HG03196 (cell line): ENCODE measurements around the gene LEPROT.
"Not testable (repeated sequence)": the region's sequence is repeated elsewhere in the genome, so short reads cannot be mapped to it uniquely, and the experiment has no call there.

Source experiments
- ATAC-seq: cut with Tn5 transposase; IDR thresholded peaks from one replicate; pipeline ENCODE4 v1.9.1; 2021; ENCODE audit not compliant: unreplicated experiment

The LEPROT gene

DNA sequence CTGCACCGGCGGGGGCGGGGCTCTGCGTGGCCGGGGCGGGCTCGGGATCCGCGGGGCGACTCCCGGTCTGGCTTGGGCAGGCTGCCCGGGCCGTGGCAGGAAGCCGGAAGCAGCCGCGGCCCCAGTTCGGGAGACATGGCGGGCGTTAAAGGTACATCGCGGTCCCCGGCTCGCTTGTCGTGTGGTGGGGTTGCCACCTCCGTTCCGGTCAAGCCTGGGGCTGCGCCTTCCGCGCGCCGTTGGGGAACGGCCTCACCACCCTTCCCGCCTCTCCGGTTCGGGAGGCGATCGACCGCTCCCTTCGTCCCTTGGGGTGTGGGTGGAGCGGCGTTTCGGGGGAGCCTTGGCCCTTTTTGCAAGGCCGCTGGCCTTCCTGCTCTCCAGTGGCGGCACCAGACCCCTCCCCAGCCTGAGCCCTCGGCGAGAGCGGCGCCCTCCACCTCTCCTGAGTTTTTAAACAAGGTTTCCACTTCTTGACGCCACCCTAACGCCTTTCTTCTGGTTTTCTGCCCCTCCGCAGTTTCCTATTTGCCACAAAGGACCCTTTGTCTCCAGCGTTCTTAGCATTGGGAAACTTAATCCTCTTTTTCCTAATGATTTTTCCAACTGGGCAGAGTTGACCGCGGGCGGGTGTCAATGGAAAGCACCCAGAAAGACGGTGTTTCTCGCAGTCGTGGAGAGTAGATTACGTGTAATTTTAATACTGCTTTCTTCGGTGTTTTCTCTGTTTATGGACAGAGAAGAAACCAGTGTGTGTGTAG lies at the start of gene LEPROT, which contains the start of gene LEPR:
TSS of gene LEPROT (plus strand) at position 79 of the 761 bp plus-strand sequence. CDS start at position 136, 57 bp downstream.
TSS of gene LEPR (plus strand) at position 79 of the 761 bp plus-strand sequence. CDS start 144,898 bp downstream, outside the sequence.
- ATAC-seq = peak; percentile 58

DNA sequence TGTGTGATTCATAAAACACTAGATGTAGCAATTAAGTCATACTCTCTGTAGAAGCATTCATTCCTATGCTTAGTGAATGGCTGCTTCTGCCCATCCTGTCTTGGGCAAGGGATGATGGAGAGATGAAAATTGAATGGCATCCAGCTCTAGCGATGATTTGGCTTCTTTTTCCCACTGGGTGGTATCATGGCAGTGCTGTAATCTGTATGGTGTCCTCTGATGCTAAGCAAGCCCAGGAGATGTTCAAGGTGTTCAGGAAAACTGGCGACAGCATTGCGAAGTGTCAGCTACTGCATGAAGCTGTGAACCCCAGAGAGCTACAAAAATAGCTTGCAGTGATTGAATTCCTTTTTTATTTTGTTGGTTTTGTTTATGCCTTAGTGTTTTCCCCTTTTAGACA lies 48.9 kb upstream of the LEPROT start:
- ATAC-seq = no peak

- no peak for ATAC-seq
Observed at GRCh38 chr1:65372557-65372956, 47.9 kb upstream of the LEPROT start.

- ATAC-seq = no peak
Observed at GRCh38 chr1:65377496-65378246, 42.8 kb upstream of the LEPROT start.

DNA sequence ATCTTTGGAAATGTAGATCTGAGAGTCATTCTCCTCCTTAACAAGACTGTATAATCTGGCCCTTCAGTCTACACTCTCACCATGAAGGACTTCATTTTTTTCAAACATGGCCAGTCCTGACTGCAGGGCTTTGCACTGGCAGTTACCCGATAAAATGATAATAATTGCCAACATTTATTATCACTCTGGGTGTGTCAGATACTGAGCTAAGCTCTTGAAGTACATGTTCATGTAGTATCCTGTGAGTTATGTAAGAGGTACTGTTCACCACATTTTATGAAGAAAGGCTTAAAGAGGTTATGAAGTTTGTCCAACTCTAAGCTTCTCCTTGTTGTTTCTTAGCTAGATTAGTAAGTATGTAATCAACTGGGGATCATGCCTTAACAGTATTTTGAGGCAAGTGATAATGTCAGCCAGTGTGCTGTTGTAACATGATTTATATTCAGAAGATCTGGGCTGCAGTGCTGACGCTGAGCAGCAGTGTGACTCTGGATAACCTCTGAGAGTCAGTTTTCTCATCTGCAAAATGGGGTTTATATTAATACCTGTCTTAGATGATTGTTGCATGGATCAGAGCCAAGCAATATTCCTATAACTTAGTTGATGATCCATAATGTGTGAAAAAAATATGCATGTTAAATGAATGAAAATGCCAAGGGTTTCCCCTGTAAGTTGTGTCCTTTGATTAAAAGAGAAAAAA lies 42.1 kb upstream of the LEPROT start:
- ATAC-seq = no peak

- not testable (repeated sequence) for ATAC-seq
Observed at GRCh38 chr1:65384426-65384825, 36.0 kb upstream of the LEPROT start.

- no peak for ATAC-seq
Observed at GRCh38 chr1:65386439-65386838, 34.0 kb upstream of the LEPROT start.

DNA sequence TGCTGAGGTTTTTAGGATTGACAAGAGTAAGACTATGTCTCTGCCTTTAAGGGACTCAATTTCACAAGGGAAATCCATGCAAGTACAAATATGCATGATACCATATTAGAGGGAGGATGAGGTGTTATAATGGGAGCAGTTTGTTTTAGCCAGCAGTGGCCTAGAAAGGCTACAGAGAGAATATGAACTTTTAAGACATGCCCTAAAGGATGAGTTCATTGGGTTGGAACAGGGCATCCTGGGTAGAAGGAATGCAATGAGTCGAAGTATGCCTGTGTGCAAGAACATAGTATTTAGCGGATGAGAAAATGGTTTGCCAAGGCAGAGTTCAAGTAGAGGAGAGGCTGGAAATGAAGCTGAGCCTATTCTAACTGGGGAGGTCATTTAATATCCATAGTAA lies 32.6 kb upstream of the LEPROT start:
- no peak for ATAC-seq

DNA sequence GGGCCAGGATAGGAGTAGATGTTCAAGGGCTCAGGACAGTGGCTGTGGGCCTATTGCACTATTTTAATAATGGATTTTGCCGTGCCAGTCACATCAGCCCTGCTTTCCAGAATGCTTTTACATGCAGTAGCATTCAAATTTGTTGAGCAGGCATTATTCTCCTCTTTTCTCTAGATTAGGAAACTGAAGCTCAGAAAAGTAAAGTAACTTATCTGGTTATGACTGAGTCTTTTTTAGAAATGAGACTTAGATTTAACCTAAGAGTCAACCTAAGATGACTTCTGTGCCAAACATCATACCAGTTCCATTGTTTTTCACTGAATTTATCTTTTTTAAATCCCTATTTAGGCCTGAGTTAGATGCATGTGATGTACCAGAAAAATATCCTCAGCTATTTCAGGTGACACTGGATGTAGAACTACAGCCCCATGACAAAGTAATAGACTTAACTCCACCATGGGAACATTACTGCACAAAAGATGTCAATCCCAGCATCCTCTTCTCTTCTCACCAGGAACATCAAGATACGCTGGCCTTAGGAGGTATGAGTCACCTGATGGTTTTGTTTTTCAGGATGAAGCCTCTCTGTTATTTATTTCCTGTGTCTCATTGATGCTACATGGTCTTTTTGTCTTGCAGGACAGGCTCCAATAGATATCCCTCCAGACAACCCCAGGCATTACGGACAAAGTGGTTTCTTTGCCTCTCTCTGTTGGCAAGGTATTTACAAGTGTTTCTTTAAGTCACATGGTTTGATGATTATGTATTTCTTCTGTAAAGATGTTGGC lies 31.4 kb upstream of the LEPROT start:
- ATAC-seq = no peak

DNA sequence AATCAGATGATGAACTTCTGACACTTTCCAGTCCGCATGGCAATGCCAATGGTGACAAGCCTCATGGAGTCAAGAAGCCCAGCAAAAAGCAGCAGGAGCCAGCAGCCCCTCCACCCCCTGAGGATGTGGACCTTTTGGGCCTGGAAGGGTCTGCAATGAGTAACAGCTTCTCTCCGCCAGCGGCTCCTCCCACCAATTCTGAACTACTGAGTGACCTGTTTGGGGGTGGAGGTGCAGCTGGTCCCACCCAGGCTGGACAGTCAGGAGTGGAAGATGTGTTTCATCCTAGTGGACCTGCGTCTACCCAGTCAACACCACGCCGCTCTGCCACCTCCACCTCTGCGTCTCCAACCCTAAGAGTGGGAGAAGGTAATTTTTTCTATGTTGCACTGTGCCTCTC lies 28.0 kb upstream of the LEPROT start:
- no peak for ATAC-seq

DNA sequence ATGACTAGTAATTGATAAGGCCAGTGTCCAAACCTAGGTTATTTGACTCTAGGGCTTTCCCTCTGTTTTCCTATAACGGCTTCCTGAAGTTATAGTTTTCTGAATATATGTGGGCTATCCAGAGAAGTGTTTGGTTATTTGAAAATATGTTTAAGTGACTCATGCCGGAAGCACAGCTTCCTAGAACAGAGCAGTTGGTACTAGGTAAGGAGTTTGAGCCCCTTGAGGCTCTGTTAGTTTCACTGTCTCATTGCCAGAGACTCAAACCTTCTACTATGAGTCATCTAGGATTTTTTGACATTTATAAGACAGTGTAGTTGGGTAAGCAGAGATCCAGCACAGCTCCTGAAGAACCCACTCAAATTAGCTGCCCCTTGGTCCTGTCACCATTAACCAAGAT lies 27.1 kb upstream of the LEPROT start:
- ATAC-seq = peak; percentile 93

DNA sequence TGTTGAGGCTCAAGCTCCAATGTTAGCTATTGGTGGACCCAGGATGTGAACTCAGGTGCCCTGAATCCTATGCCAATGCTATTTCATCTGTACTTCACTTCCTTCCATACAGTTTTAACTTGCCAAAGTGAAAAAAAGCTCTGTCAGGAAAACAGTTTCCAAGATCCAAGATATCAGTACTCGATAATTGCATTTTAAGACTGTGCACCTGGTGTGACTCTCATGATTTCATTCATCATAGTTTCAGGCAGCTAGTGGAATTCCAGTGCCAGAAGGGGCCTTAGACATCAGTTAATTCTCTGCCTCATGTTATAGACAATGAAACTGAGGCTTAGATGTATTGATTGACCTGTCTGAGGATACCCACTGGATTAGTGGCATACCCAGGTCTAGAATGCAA lies 26.5 kb upstream of the LEPROT start:
- no peak for ATAC-seq

DNA sequence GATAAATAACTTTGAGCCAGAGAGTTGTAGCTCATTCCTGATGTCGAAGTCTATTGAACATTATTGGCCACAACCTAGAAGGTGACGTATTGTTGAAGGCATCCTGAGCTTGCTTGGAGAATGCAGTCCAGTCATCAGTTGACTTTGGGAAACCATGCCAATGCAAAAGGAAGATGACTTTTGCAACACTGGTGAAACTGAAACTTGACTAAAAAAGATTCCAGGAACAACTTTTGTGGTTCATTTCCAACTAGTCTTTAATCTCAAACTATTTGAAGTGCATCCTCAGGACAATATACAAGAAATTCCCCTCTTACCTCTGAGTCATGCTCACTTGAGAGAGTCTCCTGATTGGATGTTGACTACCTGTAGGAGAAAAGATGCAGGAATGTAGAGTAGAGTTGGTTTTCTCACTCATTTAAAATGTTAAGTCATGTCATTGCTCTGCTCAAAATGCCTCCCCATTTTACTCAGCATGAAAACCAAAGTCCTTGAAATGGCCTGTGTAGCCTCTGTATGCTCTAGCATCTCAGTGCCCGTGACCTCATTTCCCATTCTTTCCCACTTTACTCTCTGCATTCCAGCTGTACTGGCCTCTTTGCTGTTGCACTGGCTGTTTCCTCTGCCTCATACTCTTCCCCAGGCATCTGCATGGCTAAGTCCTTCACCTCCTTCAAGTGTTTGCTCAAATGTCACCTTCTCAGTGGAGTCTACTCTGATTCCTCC lies 24.4 kb upstream of the LEPROT start:
- ATAC-seq = no peak

- ATAC-seq = no peak
Observed at GRCh38 chr1:65398083-65398482, 22.4 kb upstream of the LEPROT start.

- no peak for ATAC-seq
Observed at GRCh38 chr1:65399003-65399402, 21.5 kb upstream of the LEPROT start.

DNA sequence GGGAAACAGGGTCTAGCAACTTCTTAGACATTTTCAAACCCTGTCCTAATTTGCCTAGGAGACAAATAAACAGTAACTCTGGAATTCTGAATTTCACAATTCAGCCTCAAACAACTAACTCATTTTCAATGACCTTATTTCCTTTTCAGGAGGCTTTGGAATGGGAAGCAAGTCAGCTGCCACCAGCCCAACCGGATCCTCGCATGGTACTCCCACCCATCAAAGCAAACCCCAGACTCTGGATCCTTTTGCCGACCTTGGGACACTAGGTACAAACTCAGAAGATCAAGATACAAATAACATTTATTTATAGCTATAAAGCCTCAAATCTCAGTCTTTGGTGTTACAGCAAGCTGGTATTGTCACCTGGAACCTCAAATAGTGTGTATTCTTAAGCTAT lies 18.9 kb upstream of the LEPROT start:
- no peak for ATAC-seq

GRCh38 chr1:65404941-65405340 lies 15.5 kb upstream of the LEPROT start:
- no peak for ATAC-seq

DNA sequence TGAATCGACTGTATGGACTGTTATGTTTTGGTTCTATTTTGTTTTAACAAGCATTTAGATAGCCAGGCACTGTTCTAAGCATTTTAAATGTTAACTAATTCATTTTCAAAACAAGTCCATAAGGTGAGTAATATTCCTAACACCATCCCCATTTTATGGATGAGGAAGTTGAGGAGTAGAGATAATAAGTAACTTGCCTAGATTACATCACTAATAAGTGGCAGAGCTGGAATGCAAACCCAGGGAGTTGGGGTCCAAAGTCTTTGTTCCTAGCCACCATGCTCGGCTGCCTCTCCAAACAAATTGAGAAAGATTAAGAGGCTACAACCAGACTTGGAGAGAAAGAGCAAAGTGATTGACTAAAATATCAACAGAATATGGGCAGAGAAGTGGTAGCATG lies 12.6 kb upstream of the LEPROT start:
- ATAC-seq = no peak

GRCh38 chr1:65409314-65409713 lies 11.2 kb upstream of the LEPROT start:
- ATAC-seq = no peak

GRCh38 chr1:65409816-65410326 lies 10.6 kb upstream of the LEPROT start:
- ATAC-seq = no peak
